HCT116 (cell line): ENCODE measurements around the gene MAPKAPK5.

Experiments
- EZH2 ChIP-seq: fragments of 200-600 bp; sonication (generic); IDR thresholded peaks from 2 replicates; pipeline ENCODE4 v1.6.1; 2017; ENCODE audit warnings: antibody characterized with exemption, mixed run types
- EZH2phosphoT487 ChIP-seq: fragments of 200-600 bp; IDR thresholded peaks from 2 replicates; pipeline ENCODE4 v1.6.1; 2018; ENCODE audit warnings: antibody characterized with exemption, borderline replicate concordance
- POLR2AphosphoS5 ChIP-seq: IDR thresholded peaks from 2 replicates; pipeline ENCODE4 v1.6.1; 2011; ENCODE audit warnings: mild to moderate bottlenecking, low read depth, low read length, moderate library complexity
- RAD21 ChIP-seq: IDR thresholded peaks from 2 replicates; pipeline ENCODE4 v1.6.1; 2012; ENCODE audit warnings: low read depth, mild to moderate bottlenecking
- SP1 ChIP-seq: IDR thresholded peaks from 2 replicates; pipeline ENCODE4 v1.6.1; 2012; ENCODE audit warnings: low read depth
- YY1 ChIP-seq: IDR thresholded peaks from 2 replicates; pipeline ENCODE4 v1.6.1; 2011; ENCODE audit warnings: low read length, low read depth, moderate library complexity, mild to moderate bottlenecking; ENCODE audit not compliant: insufficient replicate concordance; ENCODE audit errors: extremely low read depth
- ZFX ChIP-seq: fragments of 450-650 bp; IDR thresholded peaks from 2 replicates; pipeline ENCODE4 v1.6.1; 2017
- TF ChIP-seq, protein P1 (sequence below), 3 experiments: fragments of 200-600 bp in 1 of 3; sonication (generic) in 1 of 3; IDR thresholded peaks in 2 of 3; conservative IDR thresholded peaks in 1 of 3; 2 replicates each; pipeline ENCODE4 v1.5.1; 2012 to 2017; ENCODE audit warnings: low read depth in 2 of 3, low read length in 2 of 3, antibody characterized with exemption in 1 of 3, borderline replicate concordance in 1 of 3, control low read depth in 1 of 3, mild to moderate bottlenecking in 1 of 3, mixed read lengths in 1 of 3, mixed run types in 1 of 3, moderate library complexity in 1 of 3; ENCODE audit not compliant: insufficient read depth in 1 of 3

DNA sequence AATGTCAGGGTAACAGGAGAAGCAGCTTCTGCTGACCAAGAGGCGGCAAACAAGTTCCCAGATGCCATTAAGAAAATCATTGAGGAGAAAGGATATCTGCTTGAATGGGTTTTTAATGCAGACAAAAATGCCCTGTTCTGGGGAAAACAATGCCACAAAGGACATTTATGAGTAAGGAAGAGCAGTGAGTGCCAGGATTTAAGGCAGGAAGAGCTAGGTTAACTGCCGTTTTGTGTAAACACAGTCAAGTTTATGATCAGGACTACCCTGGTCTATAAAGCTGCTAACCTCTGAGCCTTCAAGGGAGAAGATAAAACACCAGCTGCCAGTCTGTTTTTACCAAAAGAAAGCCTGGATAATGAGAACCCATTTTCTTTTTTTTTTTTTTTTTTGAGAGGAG is 8.5 kb downstream of the MAPKAPK5 start:
- TF ChIP-seq POLR2AphosphoS5: no peak
- TF ChIP-seq, protein P1, sequence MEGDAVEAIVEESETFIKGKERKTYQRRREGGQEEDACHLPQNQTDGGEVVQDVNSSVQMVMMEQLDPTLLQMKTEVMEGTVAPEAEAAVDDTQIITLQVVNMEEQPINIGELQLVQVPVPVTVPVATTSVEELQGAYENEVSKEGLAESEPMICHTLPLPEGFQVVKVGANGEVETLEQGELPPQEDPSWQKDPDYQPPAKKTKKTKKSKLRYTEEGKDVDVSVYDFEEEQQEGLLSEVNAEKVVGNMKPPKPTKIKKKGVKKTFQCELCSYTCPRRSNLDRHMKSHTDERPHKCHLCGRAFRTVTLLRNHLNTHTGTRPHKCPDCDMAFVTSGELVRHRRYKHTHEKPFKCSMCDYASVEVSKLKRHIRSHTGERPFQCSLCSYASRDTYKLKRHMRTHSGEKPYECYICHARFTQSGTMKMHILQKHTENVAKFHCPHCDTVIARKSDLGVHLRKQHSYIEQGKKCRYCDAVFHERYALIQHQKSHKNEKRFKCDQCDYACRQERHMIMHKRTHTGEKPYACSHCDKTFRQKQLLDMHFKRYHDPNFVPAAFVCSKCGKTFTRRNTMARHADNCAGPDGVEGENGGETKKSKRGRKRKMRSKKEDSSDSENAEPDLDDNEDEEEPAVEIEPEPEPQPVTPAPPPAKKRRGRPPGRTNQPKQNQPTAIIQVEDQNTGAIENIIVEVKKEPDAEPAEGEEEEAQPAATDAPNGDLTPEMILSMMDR (IDR thresholded peaks at IDR 0.05 in 2 of 3, conservative IDR thresholded peaks at IDR 0.05 in 1 of 3; ENCODE audit: borderline replicate concordance in 1 of 3, insufficient read depth in 1 of 3, low read depth in 2 of 3, low read length in 2 of 3): no peak
- TF ChIP-seq SP1: no peak
- no peak for TF ChIP-seq EZH2phosphoT487
- no peak for TF ChIP-seq RAD21
- TF ChIP-seq ZFX: no peak
- TF ChIP-seq EZH2: no peak
- no peak for TF ChIP-seq YY1
